ENCODE data around the gene SMLR1.
"Not testable (repeated sequence)": the region's sequence is repeated elsewhere in the genome, so short reads cannot be mapped to it uniquely, and the experiment has no call there.

SMLR1 gene

DNA sequence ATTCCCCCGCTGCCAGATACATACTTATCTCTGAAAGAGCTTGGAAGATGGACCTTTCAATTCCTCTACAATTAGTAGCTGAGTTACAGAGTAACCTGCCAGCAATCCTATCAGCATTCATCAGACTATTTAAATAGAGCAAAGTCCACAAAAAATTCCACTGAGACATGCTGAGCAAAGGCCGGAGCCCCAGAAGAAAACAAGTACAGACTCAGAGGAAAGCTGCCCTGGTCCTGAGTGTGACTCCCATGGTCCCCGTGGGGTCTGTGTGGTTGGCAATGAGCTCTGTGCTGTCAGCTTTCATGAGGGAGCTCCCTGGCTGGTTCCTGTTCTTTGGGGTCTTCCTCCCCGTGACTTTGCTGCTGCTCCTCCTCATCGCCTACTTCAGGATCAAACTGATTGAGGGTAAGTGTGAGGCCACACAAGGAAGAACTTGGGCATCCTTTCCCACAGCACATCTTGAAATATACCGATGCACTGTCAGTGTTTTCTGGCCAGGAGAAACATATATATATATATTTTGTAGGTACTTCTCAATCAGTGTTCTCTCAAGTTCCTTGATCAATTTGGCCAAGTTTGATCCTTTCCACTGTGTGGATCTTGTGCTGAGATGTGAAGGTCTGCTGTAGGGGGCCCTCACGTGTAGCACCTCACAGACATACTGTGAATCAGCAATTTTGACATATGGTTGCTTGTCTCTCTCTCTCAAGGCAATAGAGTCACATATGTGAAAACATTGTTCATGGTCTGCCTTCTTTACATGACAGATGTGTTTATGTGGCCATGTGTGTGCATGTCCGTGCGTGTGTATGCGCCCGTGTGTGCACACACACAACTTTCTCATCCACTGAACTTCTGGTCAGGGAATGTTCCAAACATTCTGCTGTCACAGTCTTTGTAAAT, at the start of gene SMLR1:
Gene SMLR1 (plus strand): TSS at position 160 of the 903 bp plus-strand sequence. CDS start 8 bp downstream, at position 168.
- peak; percentile 25 for DNase-seq (ENCODE audit: low spot score)

- no peak for DNase-seq (ENCODE audit: low spot score)
These were observed 48.1 kb upstream of the SMLR1 start for GRCh38 chr6:130778946-130779657.

DNA sequence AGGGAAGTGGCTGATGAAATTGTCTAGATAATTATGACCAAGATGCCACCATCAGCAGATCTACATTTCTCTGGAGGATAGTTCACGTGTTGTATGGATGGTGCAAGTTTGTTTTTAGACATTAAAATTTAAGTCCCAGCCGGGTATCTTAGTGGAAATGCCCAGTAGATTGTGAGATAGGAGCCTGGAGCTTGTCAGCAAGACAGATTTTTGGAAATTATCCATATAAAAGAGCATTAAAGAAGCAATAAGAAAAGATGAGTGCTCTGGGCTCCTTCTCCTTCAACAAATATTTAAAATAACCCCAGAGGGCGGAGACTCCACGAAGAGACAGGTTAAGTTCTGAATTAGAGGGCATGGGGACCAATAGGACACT, 47.6 kb upstream of the SMLR1 start:
- DNase-seq (ENCODE audit: low spot score): no peak

DNA sequence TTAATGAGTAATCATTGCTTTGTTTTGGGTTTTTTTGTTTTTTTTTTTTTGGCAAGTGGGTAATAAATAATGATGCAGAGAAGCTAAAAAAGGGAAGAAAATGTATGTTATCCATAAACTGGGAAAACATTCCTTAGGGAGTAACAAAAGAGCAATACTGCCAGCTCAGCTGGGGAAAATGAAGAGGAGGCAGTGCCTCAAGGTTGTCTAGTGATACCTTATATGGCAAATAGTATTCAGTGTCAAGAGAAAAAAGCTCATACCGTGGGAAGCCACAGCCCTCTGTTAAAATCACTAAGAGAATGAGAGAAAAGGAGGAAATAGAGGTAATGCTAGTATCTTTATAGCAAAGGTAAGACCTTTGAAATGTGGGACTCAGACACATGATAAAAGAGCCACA, 47.1 kb upstream of the SMLR1 start:
- no peak for DNase-seq (ENCODE audit: low spot score)

GRCh38 chr6:130781557-130781956, 45.6 kb upstream of the SMLR1 start:
- DNase-seq (ENCODE audit: low spot score): no peak

DNA sequence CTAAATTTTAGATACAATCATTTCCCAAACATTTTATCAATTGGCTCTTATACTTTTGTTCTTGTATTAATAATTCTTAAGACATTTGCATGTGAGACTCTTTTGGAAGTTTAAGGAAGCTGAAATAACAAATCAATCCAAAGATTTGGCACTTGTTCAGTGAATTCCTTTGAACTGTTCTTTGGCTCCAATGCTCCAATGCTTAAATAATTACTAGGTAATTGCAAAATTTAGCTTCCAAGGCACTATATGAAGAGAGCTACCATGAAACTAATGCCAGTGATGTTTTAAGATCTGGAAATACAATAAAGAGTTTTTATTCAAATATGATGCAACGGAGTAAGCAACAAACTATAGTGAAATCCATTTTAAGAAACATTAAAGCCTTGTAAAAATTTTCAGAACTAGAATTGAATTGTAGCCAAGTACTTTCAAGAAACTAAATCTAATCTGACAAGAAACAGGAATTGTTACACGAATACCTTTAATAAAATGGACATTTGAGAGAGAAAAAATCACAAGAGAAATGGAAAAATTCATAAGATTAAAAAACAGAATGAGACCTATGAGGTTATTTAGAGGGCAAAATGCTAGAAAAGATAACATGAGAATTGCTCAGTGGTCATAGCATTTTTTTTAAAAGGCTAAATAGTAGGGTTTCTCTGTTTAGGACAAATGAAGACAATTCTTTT, 43.6 kb upstream of the SMLR1 start:
- no peak for DNase-seq (ENCODE audit: low spot score)

- no peak for DNase-seq (ENCODE audit: low spot score)
These were observed 39.3 kb upstream of the SMLR1 start for GRCh38 chr6:130787726-130788500.

GRCh38 chr6:130788954-130789353, 38.3 kb upstream of the SMLR1 start:
- DNase-seq (ENCODE audit: low spot score): no peak

DNA sequence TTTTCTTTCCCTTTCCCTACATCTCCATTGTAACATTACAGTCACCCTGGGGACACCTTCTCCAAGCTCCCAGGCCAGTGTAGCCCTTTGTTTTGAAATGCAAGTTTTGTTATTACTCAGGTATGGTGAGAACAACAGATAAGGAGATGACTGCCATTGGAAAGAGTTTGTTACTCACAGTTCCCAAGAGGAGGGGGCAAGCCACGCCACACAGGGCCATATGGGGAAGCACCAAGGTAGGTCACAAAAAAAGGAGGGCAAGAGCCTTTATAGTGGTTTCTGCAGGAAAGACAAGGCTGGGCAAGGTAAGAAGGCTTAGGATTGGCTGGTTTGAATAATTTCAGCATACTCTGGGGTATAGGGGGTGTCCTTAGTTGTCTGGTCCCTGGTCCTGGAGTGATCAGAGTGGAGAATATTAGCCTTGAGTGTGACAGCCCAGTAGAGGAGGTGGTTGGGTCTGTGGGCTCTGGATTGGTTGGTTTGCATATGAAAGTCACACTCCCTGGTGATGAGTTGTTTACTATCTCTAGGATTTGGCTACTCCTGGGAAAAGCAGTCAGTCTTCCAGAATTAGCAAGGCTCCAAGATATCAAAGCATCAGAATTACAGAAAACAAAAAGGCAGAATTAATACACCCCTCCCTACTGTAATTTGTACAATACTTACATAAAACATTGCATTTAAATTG, 33.1 kb upstream of the SMLR1 start:
- no peak for DNase-seq (ENCODE audit: low spot score)

- DNase-seq (ENCODE audit: low spot score): no peak
These were observed 32.5 kb upstream of the SMLR1 start for GRCh38 chr6:130794738-130795137.

- DNase-seq (ENCODE audit: low spot score): no peak
These were observed 30.8 kb upstream of the SMLR1 start for GRCh38 chr6:130796313-130796905.

DNA sequence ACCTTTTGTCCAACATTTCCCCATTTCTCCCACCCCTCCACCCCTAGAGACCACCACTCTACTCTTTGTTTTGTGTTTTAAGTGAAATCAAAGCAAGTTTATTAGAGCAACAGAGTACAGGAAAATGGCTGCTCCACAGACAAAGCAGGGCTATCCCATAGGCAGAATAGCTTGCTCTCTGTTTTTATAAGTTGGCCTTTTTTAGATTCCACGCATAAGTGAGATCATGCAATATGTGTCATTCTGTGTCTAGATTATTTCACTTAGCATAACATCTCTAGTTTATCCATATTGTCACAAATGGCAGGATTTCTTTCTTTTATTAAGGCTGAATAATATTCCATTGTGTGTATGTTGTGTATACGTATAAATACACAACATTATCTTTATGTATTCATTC, 30.1 kb upstream of the SMLR1 start:
- DNase-seq (ENCODE audit: low spot score): no peak

GRCh38 chr6:130801368-130801767, 25.8 kb upstream of the SMLR1 start:
- not testable (repeated sequence) for DNase-seq (ENCODE audit: low spot score)

- DNase-seq (ENCODE audit: low spot score): no peak
These were observed 16.7 kb upstream of the SMLR1 start for GRCh38 chr6:130810307-130811030.

DNA sequence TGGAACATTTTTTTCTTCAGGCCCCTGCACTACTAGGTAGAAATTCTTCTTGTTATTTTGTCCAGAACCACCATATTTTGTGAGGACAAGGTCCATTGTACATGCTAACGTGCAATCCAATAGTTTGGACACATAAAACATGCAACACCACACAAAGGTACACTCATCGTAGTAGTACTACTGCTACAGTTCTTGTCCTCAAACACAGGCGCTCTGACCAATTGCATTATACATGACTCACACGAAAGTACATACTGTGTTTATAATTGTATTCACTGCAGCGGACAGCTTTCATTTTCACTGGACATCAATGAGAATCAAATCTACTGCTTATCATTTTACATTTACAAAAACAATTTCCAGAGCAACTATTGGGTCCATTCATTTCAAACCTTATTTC, 15.3 kb upstream of the SMLR1 start:
- DNase-seq (ENCODE audit: low spot score): no peak

GRCh38 chr6:130814506-130814905, 12.7 kb upstream of the SMLR1 start:
- no peak for DNase-seq (ENCODE audit: low spot score)

GRCh38 chr6:130815200-130816071, 11.8 kb upstream of the SMLR1 start:
- DNase-seq (ENCODE audit: low spot score): peak; percentile 25

- no peak for DNase-seq (ENCODE audit: low spot score)
These were observed 4.5 kb upstream of the SMLR1 start for GRCh38 chr6:130822736-130823135.

GRCh38 chr6:130824978-130825694, 2.1 kb upstream of the SMLR1 start:
- DNase-seq (ENCODE audit: low spot score): no peak

Measured in HuH-7.5 (cell line).